Dendritic cell treated with granulocyte-macrophage colony-stimulating factor and Interleukin-4, amounts not matched to agents 40 ng/mL and 50 ng/mL, for 4 days (primary cell): ENCODE results near the gene UBE2H.
"Not testable (repeated sequence)": the region's sequence is repeated elsewhere in the genome, so short reads cannot be mapped to it uniquely, and the experiment has no call there.

ENCODE experiments used
- H3K27ac Mint-ChIP-seq: one replicate; pipeline ENCODE4 v1.8.0; 2022; ENCODE audit warnings: mild to moderate bottlenecking, mixed read lengths
- H3K27me3 Mint-ChIP-seq: one replicate; pipeline ENCODE4 v1.8.0; 2022; ENCODE audit warnings: mild to moderate bottlenecking, mixed read lengths
- H3K36me3 Mint-ChIP-seq: one replicate; pipeline ENCODE4 v1.8.0; 2022; ENCODE audit warnings: low read depth, mixed read lengths
- H3K4me1 Mint-ChIP-seq: one replicate; pipeline ENCODE4 v1.8.0; 2022; ENCODE audit warnings: low read depth, mixed read lengths
- H3K4me3 Mint-ChIP-seq: one replicate; pipeline ENCODE4 v1.8.0; 2022; ENCODE audit warnings: mild to moderate bottlenecking, moderate library complexity, mixed read lengths
- H3K9me3 Mint-ChIP-seq: one replicate; pipeline ENCODE4 v1.8.0; 2022; ENCODE audit warnings: mixed read lengths
- intact Hi-C: fragments of 100-400 bp; cut with micrococcal nuclease; formaldehyde crosslinking; loops from one replicate; pipeline ENCODE4 v1.15.0; 2022

UBE2H gene

DNA sequence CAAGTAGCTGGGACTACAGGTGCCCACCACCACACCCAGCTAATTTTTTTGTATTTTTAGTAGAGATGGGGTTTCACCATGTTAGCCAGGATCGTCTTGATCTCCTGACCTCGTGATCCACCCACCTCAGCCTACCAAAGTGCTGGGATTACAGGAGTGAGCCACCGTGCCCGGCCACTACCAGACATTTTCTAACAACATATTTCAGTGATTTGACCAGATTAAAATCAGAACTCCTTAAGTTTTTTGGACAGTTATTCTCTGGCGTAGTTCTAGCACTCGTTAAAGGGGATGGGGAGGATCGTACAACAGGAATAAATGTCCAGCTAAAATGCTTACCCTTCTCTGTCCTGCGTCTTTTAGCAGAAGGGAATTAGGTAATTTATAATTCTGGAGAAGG is 88.1 kb downstream of the UBE2H start:
- H3K4me1 Mint-ChIP-seq, result peaks cover 32% of the 10 kb centered on the region
- H3K27ac Mint-ChIP-seq, H3K4me3 Mint-ChIP-seq, H3K27me3 Mint-ChIP-seq, intact Hi-C loops, H3K36me3 Mint-ChIP-seq, H3K9me3 Mint-ChIP-seq: not testable (repeated sequence)

DNA sequence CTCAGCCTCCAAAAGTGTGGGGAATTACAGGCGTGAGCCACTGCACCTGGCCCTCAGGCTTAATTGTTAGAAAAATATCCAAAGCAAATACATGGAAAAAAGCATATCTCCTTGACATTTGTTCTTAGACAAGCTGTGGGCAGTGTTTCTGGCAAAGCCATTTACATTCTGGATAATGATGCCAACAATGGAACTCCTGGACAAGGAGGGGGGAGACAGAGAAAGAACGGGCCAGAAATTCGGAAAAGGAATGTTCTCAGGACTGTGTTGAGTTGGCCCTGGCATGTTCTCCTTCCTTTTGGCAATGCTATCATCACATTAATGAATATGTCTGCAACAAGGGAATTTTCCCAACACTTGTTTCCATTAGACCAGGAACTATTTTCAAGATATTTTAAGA is 88.7 kb downstream of the UBE2H start:
- H3K4me1 Mint-ChIP-seq, result peaks cover 35% of the 10 kb centered on the region
- H3K27me3 Mint-ChIP-seq, result no peaks in the 10 kb centered on the region
- H3K27ac Mint-ChIP-seq, result no peak overlapping the region
- peaks cover 2% of the 10 kb centered on the region for H3K36me3 Mint-ChIP-seq
- H3K4me3 Mint-ChIP-seq, result no peak overlapping the region
- intact Hi-C loops, result no loop called here
- no peaks in the 10 kb centered on the region for H3K9me3 Mint-ChIP-seq

DNA sequence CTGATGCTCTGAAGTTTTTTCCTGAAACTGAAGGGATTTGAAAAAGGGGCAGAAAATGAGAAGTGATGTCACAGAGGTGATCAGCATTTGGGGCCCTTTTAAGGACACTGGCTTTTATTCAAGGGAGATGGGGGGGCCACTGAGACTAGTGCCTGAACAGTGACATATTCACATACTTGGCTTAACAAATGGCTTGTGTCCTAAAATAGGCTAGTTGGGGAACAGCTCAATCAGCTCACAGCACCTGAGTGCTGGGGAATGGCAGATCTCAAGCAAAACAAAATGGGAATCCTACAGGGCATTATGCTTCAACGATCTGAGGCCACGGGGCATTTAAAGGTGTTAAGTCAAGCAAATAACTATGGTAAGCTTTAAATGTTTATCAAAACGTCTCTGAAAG is 90.1 kb downstream of the UBE2H start:
- no peak overlapping the region for H3K27ac Mint-ChIP-seq
- no peaks in the 10 kb centered on the region for H3K36me3 Mint-ChIP-seq
- no peaks in the 10 kb centered on the region for H3K27me3 Mint-ChIP-seq
- no peak overlapping the region for H3K4me3 Mint-ChIP-seq
- no peaks in the 10 kb centered on the region for H3K9me3 Mint-ChIP-seq
- intact Hi-C loops, result no loop called here
- peaks cover 37% of the 10 kb centered on the region for H3K4me1 Mint-ChIP-seq

DNA sequence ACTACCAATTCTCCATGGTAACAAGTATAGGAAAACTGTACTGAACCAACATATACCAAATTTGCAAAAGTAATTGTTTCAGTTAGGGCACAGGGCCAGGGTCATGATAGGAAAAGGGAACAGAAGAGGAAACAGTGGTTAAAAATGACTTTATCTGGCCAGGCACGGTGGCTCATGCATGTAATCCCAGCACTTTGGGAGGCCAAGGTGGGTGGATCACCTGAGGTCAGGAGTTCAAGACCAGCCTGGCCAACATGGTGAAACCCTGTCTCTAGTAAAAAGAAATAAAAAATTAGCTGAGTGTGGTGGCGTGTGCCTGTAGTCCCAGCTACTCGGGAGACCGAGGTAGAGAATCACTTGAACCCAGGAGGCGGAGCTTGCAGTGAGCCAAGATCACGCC is 92.0 kb downstream of the UBE2H start:
- H3K9me3 Mint-ChIP-seq, H3K4me3 Mint-ChIP-seq, H3K27me3 Mint-ChIP-seq, H3K27ac Mint-ChIP-seq, intact Hi-C loops: not testable (repeated sequence)
- peaks cover 31% of the 10 kb centered on the region for H3K4me1 Mint-ChIP-seq
- H3K36me3 Mint-ChIP-seq, result peaks cover 16% of the 10 kb centered on the region

DNA sequence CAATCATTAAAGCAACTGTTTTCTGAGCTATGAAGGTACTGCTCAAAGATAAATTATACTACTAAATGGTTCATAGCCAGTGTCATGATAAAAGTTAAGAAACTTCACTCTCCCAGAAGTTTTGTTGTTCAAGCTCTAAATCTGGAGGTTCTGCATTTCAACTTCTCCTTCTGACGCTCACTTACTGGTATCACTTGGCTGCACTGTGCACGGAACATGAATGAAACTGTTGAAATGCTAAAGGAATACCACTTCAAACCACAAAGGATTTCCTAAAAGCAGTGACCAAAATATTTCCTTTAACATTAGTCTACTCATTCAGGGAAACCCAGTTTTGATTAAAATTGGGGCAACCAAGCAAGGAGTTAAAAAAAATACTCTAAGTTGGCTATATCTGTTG is 93.6 kb downstream of the UBE2H start:
- H3K27ac Mint-ChIP-seq, result peak overlapping the region; percentile 16

DNA sequence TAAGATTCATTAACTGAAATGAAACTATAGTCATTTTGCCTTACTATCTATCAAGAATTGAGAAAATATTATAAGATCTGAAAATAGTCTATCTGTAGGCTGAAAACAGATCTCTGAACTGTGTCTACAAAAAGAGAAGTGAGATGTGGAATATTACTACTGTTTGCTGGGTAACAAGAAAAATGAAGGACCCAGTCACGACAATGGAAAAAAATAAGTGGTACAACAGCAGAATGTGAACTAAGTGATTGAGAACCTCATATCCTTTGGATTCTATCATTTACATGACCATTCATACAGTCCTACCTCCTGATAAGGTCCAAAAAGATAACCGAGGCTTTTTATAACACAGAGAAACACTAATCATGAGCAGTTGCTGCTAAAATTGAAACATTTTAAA is 94.3 kb downstream of the UBE2H start:
- Mint-ChIP-seq H3K4me3 (no peak overlapping the region), H3K36me3 (peaks cover 23% of the 10 kb centered on the region), H3K9me3 (no peaks in the 10 kb centered on the region), H3K4me1 (peaks cover 38% of the 10 kb centered on the region), H3K27ac (peak overlapping the region; percentile 16), H3K27me3 (no peaks in the 10 kb centered on the region)
- intact Hi-C loops, result no loop called here

More for the DNA sequence above, 93.6 kb downstream of the UBE2H start:
- Mint-ChIP-seq H3K4me1 (peaks cover 36% of the 10 kb centered on the region), H3K4me3 (no peak overlapping the region), H3K36me3 (peaks cover 22% of the 10 kb centered on the region), H3K9me3 (no peaks in the 10 kb centered on the region), H3K27me3 (no peaks in the 10 kb centered on the region)
- intact Hi-C loops, result no loop called here

DNA sequence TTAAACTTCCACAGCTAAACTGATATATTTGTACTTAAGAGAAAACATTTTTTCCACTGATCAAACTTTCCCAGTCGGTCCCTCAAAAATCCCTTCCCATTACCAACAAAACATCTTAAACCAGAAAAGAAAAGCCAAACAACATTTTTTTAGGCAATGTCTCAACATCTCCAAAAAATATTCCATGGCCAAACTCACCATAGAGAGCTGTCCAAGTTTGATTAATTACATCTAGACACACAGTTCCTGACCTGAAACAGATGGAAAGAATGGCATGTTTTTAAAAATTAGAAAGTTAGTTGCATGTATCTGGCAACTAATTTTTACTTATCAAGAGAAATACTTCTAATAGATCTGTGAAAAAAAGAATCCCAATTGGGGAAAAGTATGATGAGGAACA is 95.4 kb downstream of the UBE2H start:
- no peaks in the 10 kb centered on the region for H3K27me3 Mint-ChIP-seq
- intact Hi-C loops, result no loop called here
- no peak overlapping the region for H3K4me3 Mint-ChIP-seq
- no peak overlapping the region for H3K27ac Mint-ChIP-seq
- no peaks in the 10 kb centered on the region for H3K9me3 Mint-ChIP-seq
- H3K36me3 Mint-ChIP-seq, result peaks cover 35% of the 10 kb centered on the region
- peaks cover 31% of the 10 kb centered on the region for H3K4me1 Mint-ChIP-seq

DNA sequence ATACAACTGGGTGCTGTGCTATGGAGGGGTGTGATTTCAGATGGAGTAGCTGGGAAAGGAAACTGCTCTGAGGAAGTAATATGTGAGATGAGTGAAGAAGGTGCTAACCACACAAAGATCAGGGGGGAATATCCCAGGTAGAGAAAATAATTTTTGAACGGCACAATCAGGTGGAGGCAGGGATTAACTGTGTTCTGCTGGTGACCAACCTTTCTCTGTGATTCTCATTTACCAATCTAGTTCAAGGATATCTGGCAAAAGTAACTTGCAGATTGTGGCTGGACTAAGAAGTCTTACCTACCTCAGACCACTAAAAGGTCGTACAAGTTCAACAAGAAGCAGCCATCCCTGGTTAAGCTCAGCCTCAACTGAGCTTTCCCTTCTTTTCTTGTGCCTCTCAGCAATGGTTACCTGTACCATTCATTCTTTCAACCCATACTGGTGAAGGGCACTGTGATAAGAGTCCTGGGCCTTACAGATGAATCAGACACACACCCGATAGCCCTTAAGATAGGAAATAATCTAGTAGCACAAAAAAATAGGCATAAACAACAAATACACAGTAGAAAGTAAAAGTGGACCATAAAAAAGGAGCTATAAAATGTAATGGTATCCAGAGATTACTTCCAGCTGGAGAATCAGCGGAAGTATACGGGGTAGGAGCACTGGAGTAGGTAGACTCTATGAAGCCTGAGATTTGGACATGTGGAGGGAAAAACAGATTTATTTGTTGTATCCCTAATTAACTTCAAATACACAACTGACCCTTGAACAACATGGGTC is 96.6 kb downstream of the UBE2H start:
- Mint-ChIP-seq H3K9me3 (no peaks in the 10 kb centered on the region), H3K4me1 (peaks cover 28% of the 10 kb centered on the region), H3K36me3 (peaks cover 37% of the 10 kb centered on the region), H3K4me3 (no peak overlapping the region), H3K27ac (no peak overlapping the region), H3K27me3 (no peaks in the 10 kb centered on the region)
- intact Hi-C loops, result no loop called here

DNA sequence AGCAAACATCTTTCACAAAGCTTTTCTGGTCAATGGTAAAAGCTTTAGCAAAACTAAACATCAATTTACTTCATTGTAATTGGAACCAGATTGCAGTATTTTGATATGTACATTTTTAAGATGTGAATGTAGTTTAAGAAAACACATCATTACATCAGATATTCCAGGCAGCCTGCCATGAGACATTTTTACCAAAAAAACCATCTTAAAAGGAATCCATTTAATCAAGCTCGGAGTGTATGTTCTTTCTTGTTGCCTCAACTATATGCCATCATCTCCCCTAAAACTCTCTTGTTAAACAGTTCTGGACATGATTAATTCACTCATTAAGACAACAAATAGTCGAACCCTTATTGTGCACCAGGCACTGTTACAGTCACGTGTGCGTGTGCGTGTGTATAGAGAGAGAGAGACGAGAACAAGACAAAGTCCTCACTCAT is 97.5 kb downstream of the UBE2H start:
- no peak overlapping the region for H3K27ac Mint-ChIP-seq
- no peak overlapping the region for H3K4me3 Mint-ChIP-seq
- peaks cover 41% of the 10 kb centered on the region for H3K36me3 Mint-ChIP-seq
- no peaks in the 10 kb centered on the region for H3K9me3 Mint-ChIP-seq
- intact Hi-C loops, result no loop called here
- H3K4me1 Mint-ChIP-seq, result peaks cover 21% of the 10 kb centered on the region
- no peaks in the 10 kb centered on the region for H3K27me3 Mint-ChIP-seq

DNA sequence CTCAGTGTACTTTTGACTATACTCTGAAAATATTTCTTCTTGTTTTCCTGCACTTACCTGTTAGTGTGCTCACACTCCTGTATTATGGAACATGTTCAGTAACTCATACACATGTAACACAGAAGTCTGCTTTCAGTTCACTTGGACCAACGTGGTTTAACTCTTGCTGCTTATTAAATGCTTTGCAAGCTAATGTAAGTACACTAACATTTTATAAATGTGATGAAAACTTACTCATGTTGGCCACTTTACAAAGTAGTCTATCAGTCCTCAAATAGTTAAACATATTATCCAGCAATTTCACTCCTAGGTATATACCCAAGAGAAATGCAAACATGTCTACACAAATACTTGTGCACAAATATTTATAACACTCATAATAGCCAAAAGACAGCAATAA is 98.4 kb downstream of the UBE2H start:
- intact Hi-C loops, result no loop called here
- H3K4me1 Mint-ChIP-seq, result peaks cover 13% of the 10 kb centered on the region

DNA sequence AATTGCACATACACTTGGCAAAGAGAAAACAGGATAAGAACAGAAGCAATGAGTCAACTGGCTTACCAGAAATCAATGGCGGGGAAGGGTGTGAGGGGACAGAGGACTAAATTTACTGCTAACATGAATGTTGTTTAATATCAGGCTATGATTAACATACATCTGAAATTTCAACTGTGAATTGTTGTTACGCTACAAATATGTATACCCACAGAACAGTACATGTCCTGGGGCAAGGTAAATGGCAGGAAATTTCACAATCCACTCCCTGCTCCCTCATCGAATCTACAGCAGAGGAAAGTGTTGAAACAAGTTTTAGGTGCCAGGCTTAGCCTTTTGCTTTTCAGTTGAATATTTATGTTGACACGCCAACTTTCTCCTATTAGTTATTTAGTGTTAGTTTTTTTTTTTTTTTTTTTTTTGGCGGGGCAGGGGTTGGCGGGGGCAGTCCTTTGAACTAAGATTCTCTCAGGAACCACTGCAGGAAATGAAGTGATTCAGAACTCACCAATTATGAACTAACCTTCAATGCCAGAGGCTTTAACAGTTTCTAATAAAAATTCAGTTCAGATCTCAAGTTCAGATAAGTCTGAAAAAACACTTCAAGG is 99.0 kb downstream of the UBE2H start:
- peaks cover 45% of the 10 kb centered on the region for H3K36me3 Mint-ChIP-seq
- intact Hi-C loops, result no loop called here
- H3K9me3 Mint-ChIP-seq, result no peaks in the 10 kb centered on the region
- no peaks in the 10 kb centered on the region for H3K27me3 Mint-ChIP-seq
- H3K27ac Mint-ChIP-seq, result no peak overlapping the region
- no peak overlapping the region for H3K4me3 Mint-ChIP-seq
- peaks cover 12% of the 10 kb centered on the region for H3K4me1 Mint-ChIP-seq

More for the DNA sequence above, 98.4 kb downstream of the UBE2H start:
- no peaks in the 10 kb centered on the region for H3K27me3 Mint-ChIP-seq
- H3K27ac Mint-ChIP-seq, result no peak overlapping the region
- H3K4me3 Mint-ChIP-seq, result no peak overlapping the region
- H3K36me3 Mint-ChIP-seq, result peaks cover 45% of the 10 kb centered on the region
- no peaks in the 10 kb centered on the region for H3K9me3 Mint-ChIP-seq

DNA sequence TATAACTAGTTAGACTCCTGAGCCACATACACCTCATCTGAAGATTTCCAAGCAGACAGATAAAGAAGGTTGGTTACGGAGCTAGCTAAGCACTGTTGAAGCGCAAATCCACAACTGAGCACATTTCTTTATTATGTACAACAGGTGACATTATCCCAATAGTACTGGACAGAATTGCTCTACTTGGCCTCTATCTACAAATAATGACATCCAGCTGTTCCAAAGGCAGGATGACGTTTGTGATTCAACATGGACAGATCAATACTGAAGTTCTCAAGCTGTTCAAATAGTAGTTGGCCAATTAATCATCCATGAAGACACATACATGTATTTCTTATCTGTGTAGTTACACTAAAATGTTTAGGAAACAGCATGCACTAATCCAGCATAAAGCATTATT is 101.0 kb downstream of the UBE2H start:
- Mint-ChIP-seq H3K36me3 (peaks cover 46% of the 10 kb centered on the region), H3K4me3 (no peak overlapping the region), H3K27ac (no peak overlapping the region), H3K27me3 (no peaks in the 10 kb centered on the region), H3K9me3 (no peaks in the 10 kb centered on the region), H3K4me1 (peaks cover 18% of the 10 kb centered on the region)
- intact Hi-C loops, result no loop called here

DNA sequence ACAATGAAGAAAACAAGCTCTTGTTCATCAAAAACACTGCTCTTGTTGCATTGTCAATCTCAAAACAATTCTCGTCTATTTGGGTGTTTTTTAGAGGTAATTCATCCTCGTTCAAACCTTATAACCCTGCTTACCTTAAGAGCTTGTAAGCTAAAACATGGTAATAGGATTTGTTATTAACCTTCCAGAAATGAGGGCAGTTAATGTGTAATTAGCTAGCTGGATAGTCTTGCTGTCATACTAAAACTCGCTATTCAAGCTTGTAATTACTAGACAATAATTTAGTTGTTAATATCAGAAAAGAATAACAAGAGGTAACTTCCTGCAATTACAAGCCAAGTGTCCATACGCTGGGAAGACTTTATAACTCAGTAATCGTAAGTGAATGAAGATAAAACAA is 101.6 kb downstream of the UBE2H start:
- intact Hi-C loops, result no loop called here
- Mint-ChIP-seq H3K27me3 (no peaks in the 10 kb centered on the region), H3K4me1 (peaks cover 25% of the 10 kb centered on the region), H3K27ac (no peak overlapping the region), H3K9me3 (no peaks in the 10 kb centered on the region), H3K36me3 (peaks cover 41% of the 10 kb centered on the region), H3K4me3 (no peak overlapping the region)

DNA sequence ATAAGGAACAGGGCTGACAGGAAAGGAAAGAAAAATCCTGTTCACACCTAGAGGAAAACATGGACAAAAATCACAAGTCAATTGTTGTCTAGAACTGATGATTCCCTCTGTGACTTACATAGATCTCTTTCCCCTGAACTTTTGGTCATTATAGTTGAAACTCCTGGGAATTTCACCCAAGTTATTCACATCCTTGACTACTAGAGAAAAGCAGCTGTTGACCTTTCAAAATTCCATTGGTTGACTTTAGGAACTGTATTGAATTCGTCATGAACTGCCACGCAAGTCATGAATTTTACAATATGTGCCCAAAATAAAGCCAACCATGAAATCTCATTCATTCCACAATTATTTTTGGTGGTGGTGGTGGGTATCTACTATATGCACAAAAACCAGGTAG is 104.3 kb downstream of the UBE2H start:
- Mint-ChIP-seq H3K36me3 (peaks cover 31% of the 10 kb centered on the region), H3K27ac (no peak overlapping the region), H3K4me1 (peaks cover 24% of the 10 kb centered on the region), H3K9me3 (no peaks in the 10 kb centered on the region), H3K27me3 (no peaks in the 10 kb centered on the region), H3K4me3 (no peak overlapping the region)
- intact Hi-C loops, result no loop called here

DNA sequence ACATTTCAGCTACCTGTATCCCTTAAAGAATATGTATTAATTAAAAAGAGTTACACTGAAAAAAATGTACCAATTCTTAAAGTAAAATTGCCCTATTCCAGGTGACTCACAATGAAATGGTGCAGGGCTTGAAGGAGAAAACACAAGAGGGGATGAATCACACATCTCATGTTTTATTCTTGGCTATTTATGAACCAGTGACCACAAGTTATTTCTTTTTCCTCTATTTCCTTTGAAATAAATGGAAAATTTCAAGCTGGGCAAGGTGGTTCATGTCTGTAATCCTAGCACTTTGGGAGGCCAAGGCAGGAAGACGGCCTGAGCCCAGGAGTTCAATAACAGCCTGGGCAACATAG is 106.8 kb downstream of the UBE2H start:
- Mint-ChIP-seq H3K27ac (no peak overlapping the region), H3K27me3 (no peaks in the 10 kb centered on the region), H3K9me3 (no peaks in the 10 kb centered on the region), H3K4me3 (no peak overlapping the region), H3K36me3 (peaks cover 23% of the 10 kb centered on the region), H3K4me1 (peaks cover 24% of the 10 kb centered on the region)
- intact Hi-C loops, result no loop called here
